ENCODE data around the gene RYR2.

RYR2 gene

DNA sequence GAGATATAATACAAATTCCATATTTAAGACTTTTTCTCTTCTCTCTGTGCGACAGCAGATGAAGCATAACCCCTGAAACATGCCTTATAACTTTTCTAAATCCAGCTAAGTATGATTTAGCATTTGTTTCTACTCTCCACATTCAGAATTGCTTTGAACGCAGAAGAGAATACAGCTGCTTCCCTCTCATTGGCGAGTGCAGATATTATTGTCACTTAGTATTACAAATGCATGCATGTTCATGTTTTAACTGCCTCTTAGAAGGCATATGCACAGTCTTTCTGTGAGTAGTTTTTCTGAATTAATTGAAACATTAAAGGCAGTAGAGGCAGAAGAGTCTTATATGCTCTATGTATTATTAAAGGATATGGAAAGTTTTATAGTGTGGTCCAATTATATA, 631.6 kb downstream of the RYR2 start:
- Histone ChIP-seq H3K79me2 (no peaks in the 10 kb centered on the region), H3K27ac (no peak overlapping the region), H2AFZ (no peak overlapping the region), H3K9me3 (ENCODE audit: control insufficient read depth, low read length) (no peaks in the 10 kb centered on the region), H3K9ac (no peak overlapping the region), H3K4me3 (ENCODE audit: low read depth, low read length) (no peak overlapping the region), H3K4me2 (ENCODE audit: low read length) (no peak overlapping the region), H3K36me3 (ENCODE audit: control insufficient read depth, insufficient read depth, low read length) (no peaks in the 10 kb centered on the region), H3K27me3 (ENCODE audit: control insufficient read depth, insufficient read depth, low read length) (no peaks in the 10 kb centered on the region), H3K4me1 (no peaks in the 10 kb centered on the region)
- TF ChIP-seq, protein P1, sequence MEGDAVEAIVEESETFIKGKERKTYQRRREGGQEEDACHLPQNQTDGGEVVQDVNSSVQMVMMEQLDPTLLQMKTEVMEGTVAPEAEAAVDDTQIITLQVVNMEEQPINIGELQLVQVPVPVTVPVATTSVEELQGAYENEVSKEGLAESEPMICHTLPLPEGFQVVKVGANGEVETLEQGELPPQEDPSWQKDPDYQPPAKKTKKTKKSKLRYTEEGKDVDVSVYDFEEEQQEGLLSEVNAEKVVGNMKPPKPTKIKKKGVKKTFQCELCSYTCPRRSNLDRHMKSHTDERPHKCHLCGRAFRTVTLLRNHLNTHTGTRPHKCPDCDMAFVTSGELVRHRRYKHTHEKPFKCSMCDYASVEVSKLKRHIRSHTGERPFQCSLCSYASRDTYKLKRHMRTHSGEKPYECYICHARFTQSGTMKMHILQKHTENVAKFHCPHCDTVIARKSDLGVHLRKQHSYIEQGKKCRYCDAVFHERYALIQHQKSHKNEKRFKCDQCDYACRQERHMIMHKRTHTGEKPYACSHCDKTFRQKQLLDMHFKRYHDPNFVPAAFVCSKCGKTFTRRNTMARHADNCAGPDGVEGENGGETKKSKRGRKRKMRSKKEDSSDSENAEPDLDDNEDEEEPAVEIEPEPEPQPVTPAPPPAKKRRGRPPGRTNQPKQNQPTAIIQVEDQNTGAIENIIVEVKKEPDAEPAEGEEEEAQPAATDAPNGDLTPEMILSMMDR (IDR thresholded peaks at IDR 0.05), result no peak

DNA sequence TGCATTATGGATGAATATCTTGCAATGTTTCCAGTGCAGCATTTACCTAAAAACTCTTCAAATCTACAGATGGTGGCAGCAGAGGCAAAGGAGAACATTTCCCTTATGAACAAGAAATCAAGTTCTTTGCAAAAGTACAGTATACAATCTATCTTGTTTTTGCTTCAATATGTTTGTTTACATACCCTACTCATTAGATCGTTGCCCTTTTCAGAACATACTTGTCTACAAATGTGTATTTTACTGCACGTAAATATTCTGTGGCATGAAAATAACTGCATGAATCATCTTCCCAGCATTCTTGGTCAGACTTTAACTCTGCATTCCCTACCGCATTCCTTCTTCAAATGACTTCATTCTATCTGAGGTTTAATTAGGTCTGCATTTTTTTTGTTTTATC, 636.0 kb downstream of the RYR2 start:
- H3K27ac ChIP-seq, result no peak overlapping the region
- TF ChIP-seq, protein P1 (IDR thresholded peaks at IDR 0.05), result no peak
- no peaks in the 10 kb centered on the region for H3K79me2 ChIP-seq
- H3K9ac ChIP-seq, result no peak overlapping the region
- H3K36me3 ChIP-seq (ENCODE audit: control insufficient read depth, insufficient read depth, low read length), result no peaks in the 10 kb centered on the region
- H2AFZ ChIP-seq, result no peak overlapping the region
- H3K4me2 ChIP-seq (ENCODE audit: low read length), result no peak overlapping the region
- H3K27me3 ChIP-seq (ENCODE audit: control insufficient read depth, insufficient read depth, low read length), result peaks cover 2% of the 10 kb centered on the region
- H3K4me1 ChIP-seq, result no peaks in the 10 kb centered on the region
- no peak overlapping the region for H3K4me3 ChIP-seq (ENCODE audit: low read depth, low read length)
- H3K9me3 ChIP-seq (ENCODE audit: control insufficient read depth, low read length), result no peaks in the 10 kb centered on the region

DNA sequence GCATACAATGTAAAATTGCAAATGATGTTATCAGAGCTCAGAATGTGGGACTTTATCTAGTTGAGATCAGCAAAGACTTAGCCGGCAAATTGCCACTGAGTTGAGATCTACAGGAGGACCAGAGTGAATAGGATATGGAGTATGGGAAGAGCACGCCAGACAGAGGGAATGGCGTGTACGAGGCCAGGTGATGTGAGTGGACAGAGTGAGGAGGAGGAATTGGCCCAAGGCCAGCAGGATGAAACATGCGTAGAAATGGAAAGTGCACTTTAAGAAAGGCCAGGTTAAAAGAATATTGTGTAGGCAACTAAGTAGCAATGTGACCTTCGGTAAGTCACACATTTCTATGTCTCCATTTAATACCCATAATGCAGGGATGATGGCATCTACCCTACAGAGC, 637.7 kb downstream of the RYR2 start:
- H3K79me2 ChIP-seq, result no peaks in the 10 kb centered on the region
- no peaks in the 10 kb centered on the region for H3K4me1 ChIP-seq
- H2AFZ ChIP-seq, result no peak overlapping the region
- H3K4me2 ChIP-seq (ENCODE audit: low read length), result no peak overlapping the region
- TF ChIP-seq, protein P1 (IDR thresholded peaks at IDR 0.05), result no peak
- H3K9ac ChIP-seq, result no peak overlapping the region
- H3K9me3 ChIP-seq (ENCODE audit: control insufficient read depth, low read length), result no peaks in the 10 kb centered on the region
- no peak overlapping the region for H3K27ac ChIP-seq
- no peak overlapping the region for H3K4me3 ChIP-seq (ENCODE audit: low read depth, low read length)
- H3K27me3 ChIP-seq (ENCODE audit: control insufficient read depth, insufficient read depth, low read length), result peaks cover 2% of the 10 kb centered on the region
- no peaks in the 10 kb centered on the region for H3K36me3 ChIP-seq (ENCODE audit: control insufficient read depth, insufficient read depth, low read length)

DNA sequence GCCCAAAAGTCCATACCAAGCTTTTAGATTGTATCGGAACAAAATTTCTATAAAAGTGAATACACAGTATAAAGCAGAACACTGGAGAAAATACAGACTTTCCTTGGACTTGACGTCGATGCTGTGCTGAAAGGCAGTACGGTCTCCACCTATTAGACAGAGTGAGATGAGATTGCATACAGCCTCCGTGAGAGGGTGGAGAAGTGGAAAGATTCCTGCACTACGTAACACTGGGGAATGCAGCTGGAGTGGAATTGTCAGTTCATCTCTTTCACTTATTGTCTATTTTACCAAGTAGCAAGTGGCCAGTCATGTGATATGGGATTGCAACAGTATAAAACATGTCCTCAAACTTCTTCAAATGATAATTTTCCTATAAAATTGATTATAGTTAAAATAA, 639.2 kb downstream of the RYR2 start:
- Histone ChIP-seq H3K9ac (no peak overlapping the region), H3K4me1 (no peaks in the 10 kb centered on the region), H3K4me3 (ENCODE audit: low read depth, low read length) (no peak overlapping the region), H3K27me3 (ENCODE audit: control insufficient read depth, insufficient read depth, low read length) (peaks cover 2% of the 10 kb centered on the region), H3K9me3 (ENCODE audit: control insufficient read depth, low read length) (no peaks in the 10 kb centered on the region), H3K4me2 (ENCODE audit: low read length) (no peak overlapping the region), H3K79me2 (no peaks in the 10 kb centered on the region), H2AFZ (no peak overlapping the region), H3K36me3 (ENCODE audit: control insufficient read depth, insufficient read depth, low read length) (no peaks in the 10 kb centered on the region), H3K27ac (no peak overlapping the region)
- TF ChIP-seq, protein P1 (IDR thresholded peaks at IDR 0.05), result no peak

DNA sequence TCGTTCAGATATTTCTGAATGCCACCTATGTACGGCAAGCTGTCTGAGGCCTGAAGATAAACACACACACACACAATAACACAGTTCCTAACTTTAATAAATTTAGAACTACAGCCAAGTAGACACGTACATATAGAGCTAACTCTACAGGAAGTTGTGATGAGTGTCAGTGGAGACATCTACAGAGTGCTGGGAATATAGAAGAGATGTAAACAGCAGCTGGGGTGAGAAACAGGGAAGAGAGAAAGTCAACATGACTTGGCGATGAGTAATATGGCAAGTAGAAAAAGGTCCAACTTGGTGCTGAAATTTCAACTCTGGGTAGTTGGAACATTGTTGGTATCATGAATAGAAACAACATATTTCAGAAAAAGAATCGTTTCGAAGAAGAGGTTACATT, 642.3 kb downstream of the RYR2 start:
- Histone ChIP-seq H3K79me2 (no peaks in the 10 kb centered on the region), H2AFZ (no peak overlapping the region), H3K4me3 (ENCODE audit: low read depth, low read length) (no peak overlapping the region), H3K36me3 (ENCODE audit: control insufficient read depth, insufficient read depth, low read length) (no peaks in the 10 kb centered on the region), H3K27me3 (ENCODE audit: control insufficient read depth, insufficient read depth, low read length) (peaks cover 2% of the 10 kb centered on the region), H3K27ac (no peak overlapping the region), H3K4me2 (ENCODE audit: low read length) (no peak overlapping the region), H3K4me1 (no peaks in the 10 kb centered on the region), H3K9me3 (ENCODE audit: control insufficient read depth, low read length) (no peaks in the 10 kb centered on the region), H3K9ac (no peak overlapping the region)
- TF ChIP-seq, protein P1 (IDR thresholded peaks at IDR 0.05), result no peak
